HCT116 (cell line): ENCODE results near the gene ADCY6. TPM values are rescaled to one million over a fixed set of nuclear protein-coding genes. Genes with fewer than 3 reads are reported as not detected.

Experiments used
- ATAC-seq: fragments of 200-7000 bp; cut with Tn5 transposase; 2 replicates; pipeline ENCODE4 v1.9.1; 2020; ENCODE audit warnings: mild to moderate bottlenecking, moderate library complexity
- BruUV-seq: library from RNA; stranded (reverse); fragments of 400-500 nt; replicated peaks from 2 replicates; lab custom pipeline; 2021; lab: Mats Ljungman, UMichigan
- CTCF ChIA-PET: fragments of 300-600 bp; sonication (Branson Sonifier 250); formaldehyde crosslinking; loops from one replicate; lab custom pipeline; 2021; ENCODE audit warnings: antibody characterized with exemption; lab: Charles Lee
- POLR2A ChIA-PET: fragments of 300-600, 350-600 bp; sonication (Branson Sonifier 250); formaldehyde crosslinking; loops from one replicate; lab custom pipeline; 2021; ENCODE audit warnings: antibody characterized with exemption; lab: Charles Lee
- RAD21 ChIA-PET, 2 experiments: fragments of 300-600 bp; sonication (Branson Sonifier 250); formaldehyde crosslinking; loops; one replicate each; lab custom pipeline; 2023; ENCODE audit warnings: low total read pairs in 2 of 2; ENCODE audit not compliant: uncharacterized antibody in 2 of 2, unreplicated experiment in 2 of 2, low non-redundant PET in 1 of 2; lab: Charles Lee
- DNase-seq: peaks from one replicate; pipeline ENCODE4 v3.0.0-alpha.2; 2010; ENCODE audit warnings: low read depth, low spot score
- H2AFZ ChIP-seq: fragments of 200-600 bp; shearing (Covaris generic), sonication (generic); 2 replicates; pipeline ENCODE4 v1.6.1; 2017; ENCODE audit warnings: low read depth, mixed run types, mixed read lengths, antibody characterized with exemption, low read length; ENCODE audit not compliant: poor library complexity, severe bottlenecking
- H3K27ac ChIP-seq: 2 replicates; pipeline ENCODE4 v1.5.1; 2012; ENCODE audit warnings: low read depth, low read length
- H3K27me3 ChIP-seq: fragments of 200-600 bp; sonication (generic); 2 replicates; pipeline ENCODE4 v1.6.1; 2016; ENCODE audit warnings: mixed run types, low read length, mixed read lengths; ENCODE audit not compliant: insufficient read depth
- H3K36me3 ChIP-seq, 2 experiments: fragments of 200-500 bp in 1 of 2; fragments of 200-600 bp in 1 of 2; sonication (Bioruptor generic) in 1 of 2; sonication (generic) in 1 of 2; 2 replicates each; pipeline versions ENCODE4 v1.5.1 to v1.6.1; 2014 to 2016; ENCODE audit warnings: low read length in 2 of 2, inconsistent platforms in 1 of 2, mixed read lengths in 1 of 2, mixed run types in 1 of 2; ENCODE audit not compliant: insufficient read depth in 2 of 2, control insufficient read depth in 1 of 2
- H3K4me1 ChIP-seq, 2 experiments: fragments of 200-600 bp in 1 of 2; sonication (generic) in 1 of 2; 2 replicates each; pipeline versions ENCODE4 v1.5.1 to v1.6.1; 2012 to 2017; ENCODE audit warnings: low read length in 2 of 2, inconsistent platforms in 1 of 2, mild to moderate bottlenecking in 1 of 2, mixed read lengths in 1 of 2, mixed run types in 1 of 2, moderate library complexity in 1 of 2; ENCODE audit not compliant: insufficient read depth in 2 of 2, control insufficient read depth in 1 of 2
- H3K4me2 ChIP-seq: fragments of 200-600 bp; sonication (generic); 2 replicates; pipeline ENCODE4 v1.6.1; 2017; ENCODE audit warnings: mixed run types, low read length, mixed read lengths
- H3K4me3 ChIP-seq, 2 experiments: fragments of 200-600 bp in 1 of 2; sonication (generic) in 1 of 2; replicated peaks in 1 of 2; 2 replicates each; pipeline ENCODE4 v1.5.1; 2011 to 2016; ENCODE audit warnings: low read length in 2 of 2, control low read depth in 1 of 2, low read depth in 1 of 2, mild to moderate bottlenecking in 1 of 2, mixed read lengths in 1 of 2, mixed run types in 1 of 2
- H3K79me2 ChIP-seq: fragments of 200-600 bp; sonication (generic); 2 replicates; pipeline ENCODE4 v1.6.1; 2017; ENCODE audit warnings: mild to moderate bottlenecking, mixed run types, low read length, moderate library complexity, mixed read lengths; ENCODE audit not compliant: insufficient read depth
- H3K9ac ChIP-seq: fragments of 200-600 bp; sonication (generic); 2 replicates; pipeline ENCODE4 v1.6.1; 2016; ENCODE audit warnings: low read length, mixed read lengths
- H3K9me2 ChIP-seq: fragments of 200-600 bp; sonication (generic), shearing (Covaris generic); 2 replicates; pipeline ENCODE4 v1.6.1; 2017; ENCODE audit warnings: mixed run types, mild to moderate bottlenecking, moderate library complexity; ENCODE audit not compliant: insufficient read depth
- H3K9me3 ChIP-seq, 2 experiments: fragments of 200-500 bp in 1 of 2; fragments of 200-600 bp in 1 of 2; sonication (Bioruptor generic) in 1 of 2; sonication (generic) in 1 of 2; 2 replicates each; pipeline ENCODE4 v1.6.1; 2014 to 2017; ENCODE audit warnings: low read length in 2 of 2, mixed read lengths in 2 of 2, inconsistent platforms in 1 of 2, low read depth in 1 of 2, mild to moderate bottlenecking in 1 of 2, mixed run types in 1 of 2, moderate library complexity in 1 of 2; ENCODE audit not compliant: control insufficient read depth in 1 of 2, insufficient read depth in 1 of 2
- H4K20me1 ChIP-seq: fragments of 200-600 bp; sonication (generic), shearing (Covaris generic); 2 replicates; pipeline ENCODE4 v1.6.1; 2017; ENCODE audit warnings: mixed run types, mild to moderate bottlenecking, moderate library complexity; ENCODE audit not compliant: insufficient read depth
- ATF3 ChIP-seq: IDR thresholded peaks from 2 replicates; pipeline ENCODE4 v1.6.1; 2012
- CEBPB ChIP-seq: IDR thresholded peaks from 2 replicates; pipeline ENCODE4 v1.6.1; 2012; ENCODE audit warnings: low read depth
- CTCF ChIP-seq, 3 experiments: fragments of 200-600 bp in 1 of 3; sonication (generic) in 1 of 3; IDR thresholded peaks in 2 of 3; conservative IDR thresholded peaks in 1 of 3; 2 replicates each; pipeline ENCODE4 v1.5.1; 2012 to 2017; ENCODE audit warnings: low read depth in 2 of 3, low read length in 2 of 3, antibody characterized with exemption in 1 of 3, borderline replicate concordance in 1 of 3, control low read depth in 1 of 3, mild to moderate bottlenecking in 1 of 3, mixed read lengths in 1 of 3, mixed run types in 1 of 3, moderate library complexity in 1 of 3; ENCODE audit not compliant: insufficient read depth in 1 of 3
- EGR1 ChIP-seq: IDR thresholded peaks from 2 replicates; pipeline ENCODE4 v1.6.1; 2012; ENCODE audit warnings: low read depth
- ELF1 ChIP-seq: IDR thresholded peaks from 2 replicates; pipeline ENCODE4 v1.6.1; 2012; ENCODE audit warnings: low read depth, borderline replicate concordance
- EZH2phosphoT487 ChIP-seq: fragments of 200-600 bp; IDR thresholded peaks from 2 replicates; pipeline ENCODE4 v1.6.1; 2018; ENCODE audit warnings: antibody characterized with exemption, borderline replicate concordance
- POLR2A ChIP-seq: IDR thresholded peaks from 2 replicates; pipeline ENCODE4 v1.7.0; 2011; ENCODE audit warnings: borderline replicate concordance; ENCODE audit not compliant: insufficient read depth, insufficient read length; ENCODE audit errors: extremely low read depth
- POLR2AphosphoS5 ChIP-seq: IDR thresholded peaks from 2 replicates; pipeline ENCODE4 v1.6.1; 2011; ENCODE audit warnings: mild to moderate bottlenecking, low read depth, low read length, moderate library complexity
- RAD21 ChIP-seq: IDR thresholded peaks from 2 replicates; pipeline ENCODE4 v1.6.1; 2012; ENCODE audit warnings: low read depth, mild to moderate bottlenecking
- REST ChIP-seq: IDR thresholded peaks from 2 replicates; pipeline ENCODE4 v1.6.1; 2012; ENCODE audit warnings: low read depth
- SP1 ChIP-seq: IDR thresholded peaks from 2 replicates; pipeline ENCODE4 v1.6.1; 2012; ENCODE audit warnings: low read depth
- YY1 ChIP-seq: IDR thresholded peaks from 2 replicates; pipeline ENCODE4 v1.6.1; 2011; ENCODE audit warnings: low read length, low read depth, moderate library complexity, mild to moderate bottlenecking; ENCODE audit not compliant: insufficient replicate concordance; ENCODE audit errors: extremely low read depth
- intact Hi-C: fragments of 100-400 bp; cut with micrococcal nuclease; formaldehyde crosslinking; loops from 2 replicates; pipeline ENCODE4 v1.10.0; 2022
- total RNA-seq: library from RNA; stranded (reverse); gene quantifications from one replicate; pipeline ENCODE4 v1.2.1, GENCODE V29; 2021; ENCODE audit not compliant: unreplicated experiment

The ADCY6 gene
- total RNA-seq, 1 experiment from 2014 or later = 24.9 TPM

- ChIA-PET RAD21 (no interaction called here), POLR2A (no interaction called here)
- DNase-seq = no peak
- no peaks in the 10 kb centered on the region for H3K27me3 ChIP-seq
- no peak overlapping the region for H2AFZ ChIP-seq
- TF ChIP-seq REST (no peak), POLR2A (no peak), EZH2phosphoT487 (no peak), YY1 (no peak), EGR1 (no peak), SP1 (no peak), CEBPB (no peak), ATF3 (no peak), RAD21 (no peak), ELF1 (no peak), CTCF (IDR thresholded peaks at IDR 0.05 in 2 of 3, conservative IDR thresholded peaks at IDR 0.05 in 1 of 3; ENCODE audit: borderline replicate concordance in 1 of 3, insufficient read depth in 1 of 3, low read depth in 2 of 3, low read length in 2 of 3) (no peak), POLR2AphosphoS5 (no peak)
- TF ChIP-seq, all 23 proteins: peak for 0
- H3K4me1 ChIP-seq = no peaks in the 10 kb centered on the region
- peaks cover 21 to 24% of the 10 kb centered on the region in 2 experiments; a peak in 3 of 4 replicates for H3K36me3 ChIP-seq
- BruUV-seq = no TSS peak
- intact Hi-C loops = no loop called here
- CTCF ChIA-PET = interaction anchor here (1.0 to 1.1 kb wide), 2 partner anchors 11 to 12 kb away, joined by 3 to 4 read pairs; no protein-coding TSS in a partner anchor
- H3K9me2 ChIP-seq = no peaks in the 10 kb centered on the region
- H4K20me1 ChIP-seq = no peaks in the 10 kb centered on the region
- H3K9ac ChIP-seq = no peak overlapping the region
- no peak for ATAC-seq
- H3K79me2 ChIP-seq = no peaks in the 10 kb centered on the region
- no peak overlapping the region for H3K4me3 ChIP-seq
- no peak overlapping the region for H3K4me2 ChIP-seq
- no peaks in the 10 kb centered on the region for H3K9me3 ChIP-seq
- no peak overlapping the region for H3K27ac ChIP-seq
Measured at GRCh38 chr12:48827026-48827425, 38.1 kb upstream of the ADCY6 start.
